ENCODE results near the gene ZSCAN22.

The ZSCAN22 gene

DNA sequence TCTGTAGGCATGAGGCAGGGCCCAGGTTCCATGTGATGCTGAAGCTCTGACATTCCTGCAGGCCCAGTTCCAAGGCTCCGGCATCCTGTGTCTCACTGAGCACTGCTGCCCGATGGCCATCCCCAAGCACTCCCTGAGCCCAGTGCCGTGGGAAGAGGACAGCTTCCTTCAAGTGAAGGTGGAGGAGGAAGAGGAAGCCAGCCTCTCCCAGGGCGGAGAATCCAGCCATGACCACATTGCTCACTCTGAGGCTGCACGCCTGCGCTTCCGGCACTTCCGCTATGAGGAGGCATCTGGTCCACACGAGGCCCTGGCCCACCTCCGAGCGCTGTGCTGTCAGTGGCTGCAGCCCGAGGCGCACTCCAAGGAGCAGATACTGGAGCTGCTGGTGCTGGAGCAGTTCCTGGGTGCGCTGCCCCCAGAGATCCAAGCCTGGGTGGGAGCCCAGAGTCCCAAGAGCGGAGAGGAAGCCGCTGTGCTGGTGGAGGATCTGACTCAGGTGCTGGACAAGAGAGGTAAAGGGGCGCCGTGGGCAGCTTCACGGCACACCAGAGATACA lies 8.0 kb downstream of the ZSCAN22 start:
- Mint-ChIP-seq H3K9me3 (no peaks in the 10 kb centered on the region), H3K27ac (no peak overlapping the region), H3K27me3 (ENCODE audit: low read depth) (no peaks in the 10 kb centered on the region), H3K4me3 (no peak overlapping the region), H3K4me1 (peaks cover 9% of the 10 kb centered on the region), H3K36me3 (ENCODE audit: low read depth) (peaks cover 37% of the 10 kb centered on the region)
- TF ChIP-seq, protein P1, sequence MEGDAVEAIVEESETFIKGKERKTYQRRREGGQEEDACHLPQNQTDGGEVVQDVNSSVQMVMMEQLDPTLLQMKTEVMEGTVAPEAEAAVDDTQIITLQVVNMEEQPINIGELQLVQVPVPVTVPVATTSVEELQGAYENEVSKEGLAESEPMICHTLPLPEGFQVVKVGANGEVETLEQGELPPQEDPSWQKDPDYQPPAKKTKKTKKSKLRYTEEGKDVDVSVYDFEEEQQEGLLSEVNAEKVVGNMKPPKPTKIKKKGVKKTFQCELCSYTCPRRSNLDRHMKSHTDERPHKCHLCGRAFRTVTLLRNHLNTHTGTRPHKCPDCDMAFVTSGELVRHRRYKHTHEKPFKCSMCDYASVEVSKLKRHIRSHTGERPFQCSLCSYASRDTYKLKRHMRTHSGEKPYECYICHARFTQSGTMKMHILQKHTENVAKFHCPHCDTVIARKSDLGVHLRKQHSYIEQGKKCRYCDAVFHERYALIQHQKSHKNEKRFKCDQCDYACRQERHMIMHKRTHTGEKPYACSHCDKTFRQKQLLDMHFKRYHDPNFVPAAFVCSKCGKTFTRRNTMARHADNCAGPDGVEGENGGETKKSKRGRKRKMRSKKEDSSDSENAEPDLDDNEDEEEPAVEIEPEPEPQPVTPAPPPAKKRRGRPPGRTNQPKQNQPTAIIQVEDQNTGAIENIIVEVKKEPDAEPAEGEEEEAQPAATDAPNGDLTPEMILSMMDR (IDR thresholded peaks at IDR 0.05; ENCODE audit: unreplicated experiment in 3 of 3), result no peak

DNA sequence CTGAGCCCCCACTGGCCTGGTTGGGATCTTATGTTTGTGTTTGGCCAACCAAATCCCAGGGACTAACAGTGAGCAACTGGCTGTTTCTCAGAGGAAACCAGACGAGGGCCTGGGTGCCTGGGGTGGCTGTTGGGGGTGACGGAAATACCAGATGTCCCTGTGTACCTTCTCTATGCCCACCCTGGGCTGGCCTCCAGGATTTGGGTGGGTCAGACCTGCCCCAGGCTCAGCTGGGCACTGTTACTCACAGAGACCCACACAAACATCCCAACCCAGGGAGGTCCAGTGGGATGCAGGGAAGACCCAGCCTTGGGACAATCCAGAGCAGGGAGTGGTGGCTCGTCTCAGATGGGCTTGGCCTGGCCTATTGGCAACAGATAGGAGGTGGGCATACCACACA lies 8.8 kb downstream of the ZSCAN22 start:
- Mint-ChIP-seq H3K27ac (no peak overlapping the region), H3K4me3 (no peak overlapping the region), H3K4me1 (peaks cover 4% of the 10 kb centered on the region), H3K36me3 (ENCODE audit: low read depth) (peaks cover 44% of the 10 kb centered on the region), H3K9me3 (no peaks in the 10 kb centered on the region), H3K27me3 (ENCODE audit: low read depth) (no peaks in the 10 kb centered on the region)
- TF ChIP-seq, protein P1 (IDR thresholded peaks at IDR 0.05; ENCODE audit: unreplicated experiment in 3 of 3), result no peak

DNA sequence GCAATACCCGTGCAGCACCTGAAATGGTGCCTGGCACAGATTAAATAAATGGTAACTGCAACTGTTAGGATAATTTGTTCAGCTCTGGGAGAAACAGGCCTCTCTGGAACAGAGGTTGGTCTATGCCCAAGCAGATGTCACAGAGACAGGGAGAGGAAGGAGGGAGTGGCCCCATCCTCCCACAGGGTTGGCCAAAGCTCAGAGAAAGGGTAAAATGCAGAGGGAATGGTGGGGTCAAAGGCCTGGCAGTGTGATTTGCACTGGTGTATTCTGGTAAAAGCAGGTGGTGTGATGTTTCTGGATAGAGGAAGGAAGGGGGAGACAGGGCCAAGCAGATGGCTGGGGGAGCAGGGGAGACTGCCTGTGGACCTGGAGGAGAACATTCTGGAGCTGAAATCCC lies 9.4 kb downstream of the ZSCAN22 start:
- H3K36me3 Mint-ChIP-seq (ENCODE audit: low read depth), result peaks cover 49% of the 10 kb centered on the region

DNA sequence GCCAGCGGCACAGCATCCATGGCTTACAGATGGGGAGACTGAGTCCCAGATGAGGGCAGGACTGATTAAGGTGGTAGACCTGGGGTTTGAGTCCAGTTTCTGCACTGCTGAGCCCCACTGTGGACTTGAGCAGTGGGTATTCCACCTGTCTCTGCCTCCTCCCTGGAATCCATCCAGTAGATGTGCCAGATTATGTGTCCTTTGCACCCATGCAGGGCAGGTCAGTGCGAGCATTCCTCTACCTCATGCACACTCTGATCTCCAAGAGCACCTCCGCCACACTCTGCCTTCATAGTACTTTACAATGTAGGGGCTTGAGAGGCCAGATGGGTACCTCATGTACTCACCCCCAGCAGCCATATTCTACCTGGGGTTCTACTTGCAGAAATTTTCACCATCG lies 10.0 kb downstream of the ZSCAN22 start:
- TF ChIP-seq, protein P1 (IDR thresholded peaks at IDR 0.05; ENCODE audit: unreplicated experiment in 3 of 3), result no peak
- H3K9me3 Mint-ChIP-seq, result no peaks in the 10 kb centered on the region
- no peak overlapping the region for H3K4me3 Mint-ChIP-seq
- H3K4me1 Mint-ChIP-seq, result no peaks in the 10 kb centered on the region
- peaks cover 53% of the 10 kb centered on the region for H3K36me3 Mint-ChIP-seq (ENCODE audit: low read depth)
- H3K27ac Mint-ChIP-seq, result no peak overlapping the region
- H3K27me3 Mint-ChIP-seq (ENCODE audit: low read depth), result no peaks in the 10 kb centered on the region

More for the DNA sequence above, 9.4 kb downstream of the ZSCAN22 start:
- no peak overlapping the region for H3K27ac Mint-ChIP-seq
- no peak overlapping the region for H3K4me3 Mint-ChIP-seq
- no peaks in the 10 kb centered on the region for H3K9me3 Mint-ChIP-seq
- H3K27me3 Mint-ChIP-seq (ENCODE audit: low read depth), result no peaks in the 10 kb centered on the region
- TF ChIP-seq, protein P1 (IDR thresholded peaks at IDR 0.05; ENCODE audit: unreplicated experiment in 3 of 3), result no peak
- no peaks in the 10 kb centered on the region for H3K4me1 Mint-ChIP-seq

DNA sequence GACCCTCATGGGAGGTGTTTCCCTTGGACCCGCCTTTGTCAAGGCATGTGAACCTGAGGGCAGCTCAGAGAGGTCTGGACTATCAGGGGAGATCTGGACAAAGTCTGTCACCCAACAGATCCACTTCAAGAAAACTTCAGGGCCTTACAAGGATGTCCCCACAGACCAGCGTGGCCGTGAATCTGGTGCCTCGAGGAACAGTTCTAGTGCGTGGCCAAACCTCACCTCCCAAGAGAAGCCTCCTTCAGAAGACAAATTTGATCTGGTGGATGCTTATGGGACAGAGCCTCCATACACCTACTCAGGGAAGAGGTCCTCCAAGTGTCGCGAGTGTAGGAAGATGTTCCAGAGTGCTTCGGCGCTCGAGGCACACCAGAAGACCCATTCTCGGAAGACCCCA lies 11.5 kb downstream of the ZSCAN22 start:
- TF ChIP-seq, protein P1 (IDR thresholded peaks at IDR 0.05; ENCODE audit: unreplicated experiment in 3 of 3), result no peak
- H3K4me3 Mint-ChIP-seq, result no peak overlapping the region

DNA sequence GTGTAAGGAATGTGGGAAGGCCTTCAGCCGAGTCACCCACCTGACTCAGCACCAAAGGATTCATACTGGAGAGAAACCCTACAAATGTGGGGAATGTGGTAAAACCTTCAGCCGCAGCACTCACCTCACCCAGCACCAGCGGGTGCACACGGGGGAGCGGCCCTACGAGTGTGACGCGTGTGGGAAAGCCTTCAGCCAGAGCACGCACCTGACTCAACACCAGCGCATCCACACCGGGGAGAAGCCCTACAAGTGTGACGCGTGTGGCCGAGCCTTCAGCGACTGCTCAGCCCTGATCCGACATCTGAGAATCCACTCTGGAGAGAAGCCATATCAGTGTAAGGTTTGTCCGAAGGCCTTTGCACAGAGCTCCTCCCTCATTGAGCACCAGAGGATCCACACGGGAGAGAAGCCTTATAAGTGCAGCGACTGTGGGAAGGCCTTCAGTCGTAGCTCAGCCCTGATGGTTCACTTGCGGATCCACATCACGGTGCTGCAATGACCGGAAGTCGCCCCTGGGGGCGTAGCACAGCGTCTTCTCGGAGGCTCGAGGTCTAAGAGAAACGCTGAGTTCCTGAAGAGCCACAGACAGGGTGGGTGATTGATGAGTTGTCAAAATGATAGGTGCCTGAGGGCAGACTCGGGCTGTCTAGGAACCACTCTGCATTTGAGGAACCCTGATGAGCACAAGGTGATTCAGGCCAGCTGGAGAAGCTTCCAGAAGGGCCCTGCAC lies 12.2 kb downstream of the ZSCAN22 start:
- Mint-ChIP-seq H3K9me3 (no peaks in the 10 kb centered on the region), H3K4me1 (no peaks in the 10 kb centered on the region), H3K4me3 (no peak overlapping the region), H3K27me3 (ENCODE audit: low read depth) (no peaks in the 10 kb centered on the region), H3K27ac (no peak overlapping the region), H3K36me3 (ENCODE audit: low read depth) (peaks cover 61% of the 10 kb centered on the region)
- TF ChIP-seq, protein P1 (IDR thresholded peaks at IDR 0.05; ENCODE audit: unreplicated experiment in 3 of 3), result no peak

More for the DNA sequence above, 11.5 kb downstream of the ZSCAN22 start:
- Mint-ChIP-seq H3K27me3 (ENCODE audit: low read depth) (no peaks in the 10 kb centered on the region), H3K9me3 (no peaks in the 10 kb centered on the region), H3K27ac (no peak overlapping the region), H3K4me1 (no peaks in the 10 kb centered on the region), H3K36me3 (ENCODE audit: low read depth) (peaks cover 61% of the 10 kb centered on the region)

All from nephron (organoid).